SH-SY5Y (cell line): ENCODE results near the gene METTL5.

Experiments used
- GATA2 ChIP-seq: IDR thresholded peaks from 2 replicates; pipeline ENCODE4 v1.6.1; 2011; ENCODE audit warnings: mild to moderate bottlenecking, low read depth, low read length
- GATA3 ChIP-seq: IDR thresholded peaks from 2 replicates; pipeline ENCODE4 v1.6.1; 2011; ENCODE audit warnings: low read depth, mild to moderate bottlenecking, low read length, moderate library complexity

- TF ChIP-seq GATA2: no peak
- no peak for TF ChIP-seq GATA3
Measured at GRCh38 chr2:169765523-169765922, 59.2 kb downstream of the METTL5 start.
